GF-D8 (cell line): ENCODE results near the gene C11orf68.

Experiments
- DNase-seq: peaks from one replicate; lab custom pipeline; 2025; lab: John Stamatoyannopoulos, UW

C11orf68 gene

DNA sequence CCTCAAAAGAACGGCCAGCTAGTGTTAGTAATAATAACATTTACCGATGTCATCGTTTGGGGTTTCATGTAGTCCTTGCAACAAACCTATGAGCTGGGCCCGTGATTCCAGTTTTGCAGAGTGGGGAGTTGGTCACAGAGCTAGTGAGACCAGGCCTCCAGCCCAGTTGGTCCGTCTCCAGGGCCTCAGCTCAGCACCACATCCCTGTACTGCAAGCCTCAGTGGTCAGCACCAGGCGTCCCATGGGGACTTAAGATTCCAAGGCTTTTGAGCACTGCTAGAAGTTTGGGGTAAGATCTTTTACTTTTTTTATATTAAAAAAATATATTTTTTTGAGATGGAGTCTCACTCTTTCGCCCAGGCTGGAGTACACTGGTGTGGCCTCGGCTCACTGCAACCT lies 25.3 kb upstream of the C11orf68 start:
- DNase-seq: no peak

GRCh38 chr11:65942531-65942930 lies 23.7 kb upstream of the C11orf68 start:
- no peak for DNase-seq

DNA sequence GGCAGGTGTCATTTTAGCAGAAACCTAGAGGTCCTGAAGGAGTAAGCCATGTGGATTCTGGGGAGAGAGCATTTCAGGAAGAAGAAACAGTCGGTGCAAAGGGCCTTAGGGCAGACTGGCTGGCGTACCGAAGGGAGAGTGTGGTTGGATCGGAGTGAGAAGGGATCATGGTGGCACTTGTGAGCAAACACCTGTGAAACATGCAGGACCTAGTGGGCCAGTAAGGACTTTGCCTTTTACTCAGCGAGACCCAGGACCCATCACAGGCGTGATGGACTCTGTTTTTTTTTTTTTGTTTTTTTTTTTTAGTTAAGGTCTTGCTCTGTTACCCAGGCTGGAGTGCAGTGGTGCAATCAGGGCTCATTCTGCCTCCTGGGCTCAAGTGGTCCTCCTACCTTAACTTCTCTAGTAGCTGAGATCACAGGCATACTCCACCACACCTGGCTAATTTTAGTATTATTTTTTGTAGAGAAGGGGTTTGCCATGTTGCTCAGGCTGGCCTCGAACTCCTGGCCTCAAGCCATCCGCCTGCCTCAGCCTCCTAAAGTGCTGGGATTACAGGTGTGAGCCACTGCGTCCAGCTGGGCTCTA lies 23.0 kb upstream of the C11orf68 start:
- no peak for DNase-seq

GRCh38 chr11:65937766-65938165 lies 18.9 kb upstream of the C11orf68 start:
- DNase-seq: no peak

DNA sequence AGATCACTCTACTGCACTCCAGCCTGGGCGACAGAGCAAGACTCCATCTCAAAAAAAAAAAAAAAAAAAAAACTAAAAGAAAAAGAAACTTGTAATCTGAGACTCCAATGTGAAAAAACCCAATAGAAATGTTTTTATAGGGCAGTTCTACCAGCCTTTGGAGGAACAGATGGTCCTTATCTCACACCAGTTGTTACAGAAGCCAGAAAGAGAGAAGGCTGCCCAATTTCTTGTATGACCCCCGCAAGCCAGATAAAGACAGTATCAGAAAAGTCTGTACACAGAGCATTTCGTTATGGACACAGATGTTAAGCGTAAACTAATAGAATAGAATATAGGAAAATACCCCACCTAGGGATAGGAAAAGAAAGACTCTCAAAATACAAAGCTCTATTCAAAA lies 15.2 kb upstream of the C11orf68 start:
- DNase-seq: no peak

- DNase-seq: no peak
These were observed 13.7 kb upstream of the C11orf68 start for GRCh38 chr11:65932558-65932919.

GRCh38 chr11:65931773-65932557 lies 13.1 kb upstream of the C11orf68 start:
- DNase-seq: no peak

DNA sequence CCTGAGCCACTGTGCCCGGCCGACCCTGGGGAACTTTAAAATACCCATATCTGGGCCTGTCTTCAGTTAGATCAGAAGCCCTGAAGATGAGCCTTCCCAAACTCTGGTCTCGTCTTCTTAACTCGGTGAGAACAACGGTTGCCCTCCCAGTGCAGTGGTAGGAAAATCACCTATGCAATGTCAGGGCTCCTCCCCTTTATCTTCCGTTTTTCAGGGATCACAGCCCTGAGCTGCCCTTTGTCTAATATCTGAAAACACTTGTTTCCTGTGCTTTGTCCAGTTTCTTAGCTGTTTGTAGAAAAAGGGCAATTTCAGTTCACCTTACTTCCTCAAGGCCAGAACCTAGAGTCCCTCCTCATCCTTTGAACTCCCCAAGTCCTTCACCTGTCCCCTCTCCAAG lies 9.8 kb upstream of the C11orf68 start:
- DNase-seq: no peak

DNA sequence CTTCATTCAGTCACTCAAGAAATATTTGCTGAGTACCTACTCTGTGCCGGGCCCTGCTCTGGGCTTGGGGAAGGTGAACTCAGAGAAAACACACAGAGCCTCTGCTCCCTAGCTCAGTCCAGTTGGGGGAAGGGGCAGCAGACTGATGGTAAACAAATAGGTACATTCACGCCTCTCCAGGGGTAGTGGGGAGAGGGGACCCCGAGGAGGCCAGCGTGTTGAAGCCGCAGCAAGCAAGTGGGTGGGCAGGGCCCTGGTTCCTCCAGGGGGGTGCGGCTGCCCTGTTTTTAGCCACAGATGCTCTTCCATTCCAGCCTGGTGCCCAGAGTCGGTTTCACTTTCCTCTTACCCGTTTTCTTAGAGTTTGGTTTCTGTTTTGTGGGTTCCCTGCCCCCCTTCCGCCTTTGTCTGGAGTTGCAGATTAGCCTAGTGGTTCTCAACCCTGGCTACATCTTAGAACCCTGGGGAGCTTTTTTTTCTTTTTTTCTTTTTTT lies 9.1 kb upstream of the C11orf68 start:
- DNase-seq: no peak

DNA sequence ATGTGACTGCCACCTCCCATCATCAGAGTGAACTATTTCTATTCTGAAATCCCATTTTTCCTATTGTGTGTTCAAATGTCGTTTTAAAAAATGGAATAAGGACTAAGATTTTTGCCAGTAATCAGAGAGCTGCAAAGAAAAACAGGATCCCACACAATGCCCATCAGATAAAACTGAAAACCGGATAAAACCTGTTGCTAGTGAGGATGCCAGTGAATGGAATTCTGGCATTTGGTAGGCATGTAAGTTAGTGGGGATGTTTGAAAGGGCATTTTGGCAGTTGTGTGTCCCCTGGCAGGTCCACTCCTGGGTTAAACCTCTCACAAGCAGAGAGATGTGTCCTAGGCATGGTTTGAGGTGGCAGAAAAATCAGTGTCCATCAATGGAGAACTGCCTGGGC lies 6.5 kb upstream of the C11orf68 start:
- no peak for DNase-seq

GRCh38 chr11:65922565-65922964 lies 3.7 kb upstream of the C11orf68 start:
- DNase-seq: no peak

DNA sequence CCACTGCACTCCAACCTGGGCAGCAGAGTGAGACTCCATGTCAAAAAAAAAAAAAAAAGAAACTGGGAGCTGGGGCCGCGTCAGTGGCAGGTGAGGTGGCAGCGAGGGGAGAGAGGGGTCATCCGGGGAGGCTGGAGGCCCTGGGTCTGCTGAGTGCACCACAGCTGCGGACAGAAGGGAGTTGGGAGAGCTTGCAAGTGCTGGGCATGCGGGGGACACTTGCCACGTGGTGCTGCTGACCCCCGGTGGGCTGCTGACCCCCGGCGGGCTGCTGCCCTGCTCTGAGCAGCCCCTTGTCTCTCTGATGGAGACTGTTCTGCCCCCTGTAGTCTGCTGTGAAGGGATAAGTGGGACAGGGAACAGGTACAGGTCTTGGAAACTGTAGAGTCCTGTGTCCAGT lies 3.0 kb upstream of the C11orf68 start:
- DNase-seq: no peak

- no peak for DNase-seq
These were observed 2.2 kb upstream of the C11orf68 start for GRCh38 chr11:65921033-65921555.

DNA sequence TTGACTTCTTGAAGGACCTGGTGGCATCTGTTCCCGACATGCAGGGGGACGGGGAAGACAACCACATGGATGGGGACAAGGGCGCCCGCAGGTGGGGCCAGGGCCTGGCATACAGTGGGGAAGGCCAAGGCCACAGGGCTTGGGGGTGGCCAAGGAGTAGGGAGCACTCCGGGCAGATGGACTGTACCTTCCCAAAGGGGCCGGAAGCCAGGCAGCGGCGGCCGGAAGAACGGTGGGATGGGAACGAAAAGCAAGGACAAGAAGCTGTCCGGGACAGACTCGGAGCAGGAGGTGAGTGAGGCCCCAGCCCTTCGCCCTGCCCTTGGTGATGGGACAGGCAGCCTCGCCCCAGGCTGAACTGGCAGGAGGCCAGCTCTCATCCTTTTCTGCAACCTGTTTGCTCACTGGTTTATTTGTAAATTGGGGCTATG lies 1.5 kb upstream of the C11orf68 start:
- no peak for DNase-seq

DNA sequence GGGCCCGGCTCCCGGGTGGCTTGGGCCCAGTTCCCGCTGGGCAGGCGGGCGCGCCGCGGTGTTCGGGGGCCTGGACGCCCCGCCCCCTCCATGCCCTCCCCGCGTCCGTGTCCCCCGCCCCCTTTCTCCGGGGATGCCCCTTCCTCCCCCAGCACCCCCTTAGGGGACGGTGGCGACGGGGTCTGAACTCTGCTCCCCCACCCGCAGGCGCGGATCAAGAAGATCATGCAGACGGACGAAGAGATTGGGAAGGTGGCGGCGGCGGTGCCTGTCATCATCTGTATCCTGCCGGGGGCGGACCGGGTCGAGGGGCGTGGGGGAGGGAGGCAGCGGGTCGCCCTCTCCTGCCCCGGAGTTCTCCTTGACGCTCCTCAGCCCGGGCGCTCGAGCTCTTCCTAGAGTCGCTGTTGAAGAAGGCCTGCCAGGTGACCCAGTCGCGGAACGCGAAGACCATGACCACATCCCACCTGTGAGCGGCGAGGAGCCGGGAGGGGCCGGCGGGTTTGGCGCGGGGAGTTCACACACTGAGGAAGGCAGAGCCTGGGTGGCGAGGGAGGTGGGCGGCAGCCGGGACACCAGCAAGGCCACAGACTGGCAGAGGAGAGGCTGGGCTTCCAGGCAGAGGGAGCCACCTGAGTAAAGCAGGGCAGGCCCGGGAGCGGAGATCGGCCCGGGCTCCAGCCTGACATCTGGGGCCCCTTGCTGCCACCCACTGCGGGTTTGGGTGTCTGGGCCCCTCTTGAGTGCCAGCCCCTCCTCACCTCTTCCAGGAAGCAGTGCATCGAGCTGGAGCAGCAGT lies 910 bp upstream of the C11orf68 start:
- DNase-seq: no peak

DNA sequence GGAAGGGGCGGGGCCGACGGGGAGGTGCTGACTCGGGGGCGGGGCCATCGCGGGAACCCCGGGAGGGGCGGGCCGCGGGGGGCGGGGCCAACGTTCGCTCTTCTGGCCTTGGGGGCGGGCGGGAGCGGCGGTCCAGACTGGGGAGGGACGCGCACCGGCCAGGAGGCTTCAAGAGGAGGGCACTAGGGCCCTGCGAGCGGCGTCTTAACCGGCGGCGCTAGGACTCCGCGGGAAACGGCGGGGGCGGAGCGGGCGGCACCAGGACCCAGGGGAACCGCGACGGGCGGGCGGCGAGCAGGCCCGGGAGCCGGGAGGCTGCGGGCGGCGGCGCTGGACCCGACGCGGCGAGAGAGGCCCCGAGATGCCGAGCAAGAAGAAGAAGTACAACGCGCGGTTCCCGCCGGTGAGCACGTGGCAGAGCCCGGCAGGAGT lies 295 bp upstream of the C11orf68 start, which contains the start of gene DRAP1:
TSS of gene DRAP1 (plus strand) at position 286 of the 432 bp plus-strand sequence. CDS start at position 362, 76 bp downstream.
- DNase-seq: peak; percentile 92

DNA sequence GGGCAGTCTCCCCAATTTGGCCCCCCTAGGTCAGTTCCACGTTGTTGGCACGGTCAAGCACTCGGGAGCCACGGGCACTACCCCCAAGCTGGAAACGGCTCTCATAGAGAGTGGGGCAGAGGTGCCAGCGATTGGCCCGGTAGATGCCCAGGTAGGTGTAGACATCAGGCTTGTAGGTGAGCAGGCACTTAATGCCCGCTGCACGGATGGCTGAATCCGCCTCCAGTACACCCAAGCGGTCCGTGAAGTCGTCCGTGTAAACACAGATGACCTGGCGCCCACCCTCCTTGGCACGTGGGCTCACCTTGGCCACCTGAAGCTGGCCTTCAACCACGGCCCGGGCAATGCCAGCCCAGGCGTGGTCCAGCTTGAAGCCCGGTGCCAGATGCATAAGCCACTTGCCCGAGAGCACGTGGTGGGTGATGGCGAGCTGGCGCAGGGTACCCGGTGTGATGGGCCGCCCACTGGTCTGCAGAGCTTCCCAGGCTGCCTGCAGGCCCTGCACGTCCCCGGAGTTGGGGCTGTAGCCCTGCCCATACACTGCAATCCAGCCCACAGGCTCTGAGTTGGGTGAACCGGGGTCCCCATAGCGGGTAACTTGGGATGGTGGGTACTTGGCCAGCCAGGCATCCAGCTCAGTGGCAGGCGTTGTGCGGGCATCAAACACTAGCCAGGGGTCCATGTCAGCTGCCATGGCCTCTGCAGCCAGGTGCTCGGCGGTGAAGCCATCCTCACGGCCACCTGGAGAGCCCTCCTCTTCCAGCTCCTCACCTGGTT lies 1.2 kb downstream of the C11orf68 start:
- no peak for DNase-seq

DNA sequence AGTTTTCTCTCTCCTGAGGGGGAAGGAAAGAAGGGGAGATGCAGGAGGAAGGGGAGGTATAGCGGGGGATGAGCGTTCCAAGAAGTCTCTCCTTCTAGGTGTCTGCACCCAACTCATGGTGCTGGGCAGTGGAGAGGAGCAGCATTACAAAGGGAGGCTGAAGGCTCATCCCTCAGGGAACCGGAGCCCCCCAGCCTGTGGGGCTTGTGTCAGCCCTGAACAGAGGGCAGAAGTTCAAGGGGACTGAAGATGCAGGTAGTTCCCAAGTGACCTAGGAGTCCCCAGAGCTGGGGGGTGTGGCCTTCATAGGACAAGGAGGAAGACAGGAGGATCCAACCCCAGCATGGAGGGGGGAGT lies 1.8 kb downstream of the C11orf68 start:
- DNase-seq: no peak

- no peak for DNase-seq
These were observed 2.5 kb downstream of the C11orf68 start for GRCh38 chr11:65916391-65916790.

GRCh38 chr11:65915821-65916251 lies 3.0 kb downstream of the C11orf68 start:
- no peak for DNase-seq

DNA sequence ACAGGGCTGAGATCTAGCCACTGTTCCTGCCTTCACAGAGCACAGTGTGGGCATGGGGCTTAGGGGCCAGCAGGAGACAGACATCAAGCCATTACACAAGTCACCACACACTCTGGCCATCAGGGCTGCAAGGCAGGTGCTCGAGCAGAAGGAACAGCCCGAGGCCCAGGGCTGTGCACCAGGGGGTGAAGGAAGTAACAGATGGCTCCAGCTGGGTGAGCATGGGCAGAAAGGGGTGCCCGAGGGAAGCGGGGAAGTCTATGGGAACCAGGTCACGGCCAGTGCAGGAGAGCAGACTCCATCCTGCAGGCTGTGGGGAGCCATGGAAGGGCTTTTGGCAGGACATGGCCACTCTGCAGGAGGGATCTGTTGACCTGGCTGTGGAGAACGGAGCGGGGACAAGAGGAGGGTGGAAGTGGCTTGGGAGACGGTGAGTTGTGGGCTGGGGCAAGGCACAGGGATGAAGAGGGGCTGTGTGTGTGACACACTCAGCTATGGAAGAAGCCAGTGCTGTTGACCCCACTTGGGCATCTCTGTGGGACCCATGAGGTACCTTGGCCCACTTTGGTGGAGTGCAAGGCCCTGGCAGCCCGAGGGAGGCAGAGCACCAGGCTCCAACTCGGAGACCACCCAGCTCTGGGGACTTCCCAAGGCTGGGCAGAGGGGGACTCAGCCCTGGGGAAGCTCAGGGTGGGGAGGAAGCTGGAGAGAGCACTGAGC lies 3.6 kb downstream of the C11orf68 start:
- no peak for DNase-seq
